H1 (cell line): ENCODE data around the gene KNCN. TPM values are rescaled to one million over a fixed set of nuclear protein-coding genes. Genes with fewer than 3 reads are reported as not detected.

Experiments
- CTCF ChIA-PET: fragments of 300-600 bp; sonication (Branson Sonifier 250); formaldehyde crosslinking; loops from one replicate; lab custom pipeline; 2021; ENCODE audit not compliant: partially characterized antibody; lab: Charles Lee
- POLR2A ChIA-PET: fragments of 300-600 bp; sonication (Branson Sonifier 250); formaldehyde crosslinking; loops from one replicate; lab custom pipeline; 2021; ENCODE audit warnings: inconsistent platforms; ENCODE audit not compliant: partially characterized antibody; lab: Charles Lee
- DNase-seq, 2 experiments: peaks; one replicate each; pipeline versions ENCODE4 v3.0.0 to v3.0.0-alpha.2; 2010 to 2022; ENCODE audit warnings: low spot score in 2 of 2, low read depth in 1 of 2, mixed read lengths in 1 of 2
- FAIRE-seq: peaks from 2 replicates; lab custom pipeline; 2011; peaks lifted over from hg19 to GRCh38; lab: Jason Lieb, UNC
- H2AFZ ChIP-seq: 2 replicates; pipeline ENCODE4 v1.8.1; 2012; ENCODE audit warnings: low read length, inconsistent platforms
- H2AK5ac ChIP-seq: 2 replicates; pipeline ENCODE4 v1.6.1; 2013; ENCODE audit warnings: low read depth, low read length
- H2BK120ac ChIP-seq: replicated peaks from 2 replicates; pipeline ENCODE3; 2013; ENCODE audit warnings: low read depth, low read length, inconsistent platforms
- H2BK12ac ChIP-seq: 2 replicates; pipeline ENCODE4 v1.6.1; 2013; ENCODE audit warnings: low read depth, low read length
- H2BK15ac ChIP-seq: 2 replicates; pipeline ENCODE4 v1.6.1; 2013; ENCODE audit warnings: low read length
- H2BK20ac ChIP-seq: 2 replicates; pipeline ENCODE4 v1.6.1; 2013; ENCODE audit warnings: low read length
- H2BK5ac ChIP-seq: 2 replicates; pipeline ENCODE4 v1.6.1; 2013; ENCODE audit warnings: low read depth, low read length
- H3K14ac ChIP-seq: 2 replicates; pipeline ENCODE4 v1.6.1; 2013; ENCODE audit warnings: inconsistent platforms; ENCODE audit not compliant: insufficient read length
- H3K18ac ChIP-seq: 2 replicates; pipeline ENCODE4 v1.6.1; 2013; ENCODE audit warnings: low read length; ENCODE audit errors: extremely low read depth
- H3K23ac ChIP-seq: 2 replicates; pipeline ENCODE4 v1.6.1; 2013; ENCODE audit warnings: inconsistent platforms; ENCODE audit not compliant: insufficient read length
- H3K23me2 ChIP-seq: 2 replicates; pipeline ENCODE4 v1.6.1; 2013; ENCODE audit warnings: low read depth, low read length
- H3K27ac ChIP-seq: 2 replicates; pipeline ENCODE4 v1.6.1; 2011; ENCODE audit warnings: low read depth, low read length, inconsistent platforms
- H3K27me3 ChIP-seq, 4 experiments: replicated peaks in 1 of 4; 1 replicate in 1 of 4; 2 replicates in 3 of 4; pipeline versions ENCODE4 v1.6.1 to v1.8.1; 2011 to 2013; ENCODE audit warnings: low read length in 3 of 4, mild to moderate bottlenecking in 3 of 4, inconsistent platforms in 2 of 4, mixed read lengths in 2 of 4, moderate library complexity in 1 of 4; ENCODE audit not compliant: control insufficient read depth in 3 of 4, insufficient read depth in 3 of 4; ENCODE audit errors: extremely low read depth in 1 of 4
- H3K36me3 ChIP-seq, 4 experiments: 2 replicates each; pipeline versions ENCODE4 v1.6.1 to v1.8.1; 2011 to 2013; ENCODE audit warnings: mild to moderate bottlenecking in 4 of 4, low read length in 3 of 4, moderate library complexity in 2 of 4, control low read depth in 1 of 4, inconsistent platforms in 1 of 4; ENCODE audit not compliant: insufficient read depth in 4 of 4, control insufficient read depth in 2 of 4
- H3K4ac ChIP-seq: replicated peaks from 2 replicates; pipeline ENCODE3; 2013; ENCODE audit warnings: low read length, low read depth, mixed read lengths, inconsistent platforms; ENCODE audit not compliant: insufficient read length
- H3K4me1 ChIP-seq, 4 experiments: replicated peaks in 1 of 4; 1 replicate in 1 of 4; 2 replicates in 3 of 4; pipeline versions ENCODE4 v1.6.1 to v1.8.1; 2011 to 2013; ENCODE audit warnings: low read length in 3 of 4, inconsistent platforms in 2 of 4, mixed read lengths in 1 of 4; ENCODE audit not compliant: insufficient read depth in 4 of 4, control insufficient read depth in 3 of 4
- H3K4me2 ChIP-seq, 2 experiments: 2 replicates each; pipeline versions ENCODE4 v1.6.1 to v1.8.1; 2011 to 2013; ENCODE audit warnings: low read depth in 2 of 2, low read length in 2 of 2, control low read depth in 1 of 2, inconsistent platforms in 1 of 2, mild to moderate bottlenecking in 1 of 2; ENCODE audit not compliant: insufficient read depth in 1 of 2
- H3K4me3 ChIP-seq, 4 experiments: fragments of 200-600, 300-600 bp in 1 of 4; sonication (generic), shearing (Covaris generic), sonication (Bioruptor Twin) in 1 of 4; 2 replicates each; pipeline versions ENCODE4 v1.5.1 to v1.8.1; 2011 to 2016; ENCODE audit warnings: low read length in 4 of 4, low read depth in 3 of 4, control low read depth in 2 of 4, inconsistent platforms in 2 of 4, mild to moderate bottlenecking in 2 of 4, mixed read lengths in 1 of 4, moderate library complexity in 1 of 4; ENCODE audit not compliant: insufficient read depth in 2 of 4; ENCODE audit errors: extremely low read depth in 1 of 4
- H3K56ac ChIP-seq: replicated peaks from 2 replicates; pipeline ENCODE3; 2013; ENCODE audit warnings: low read depth, mild to moderate bottlenecking, mixed read lengths, low read length, inconsistent platforms; ENCODE audit not compliant: insufficient read length
- H3K79me1 ChIP-seq: 2 replicates; pipeline ENCODE4 v1.6.1; 2013; ENCODE audit warnings: low read depth, low read length, control low read depth
- H3K79me2 ChIP-seq, 2 experiments: 2 replicates each; pipeline versions ENCODE4 v1.6.1 to v1.8.1; 2012 to 2013; ENCODE audit warnings: low read length in 2 of 2, mild to moderate bottlenecking in 2 of 2, inconsistent platforms in 1 of 2; ENCODE audit not compliant: insufficient read depth in 2 of 2, control insufficient read depth in 1 of 2
- H3K9ac ChIP-seq, 4 experiments: replicated peaks in 1 of 4; 1 replicate in 1 of 4; 2 replicates in 3 of 4; pipeline versions ENCODE4 v1.6.1 to v1.8.1; 2011 to 2013; ENCODE audit warnings: low read depth in 3 of 4, low read length in 3 of 4, control low read depth in 2 of 4, mild to moderate bottlenecking in 2 of 4, moderate library complexity in 2 of 4, inconsistent platforms in 1 of 4; ENCODE audit errors: extremely low read depth in 1 of 4
- H3K9me3 ChIP-seq, 2 experiments: 2 replicates each; pipeline versions ENCODE4 v1.6.1 to v1.8.1; 2012 to 2013; ENCODE audit warnings: mild to moderate bottlenecking in 2 of 2, moderate library complexity in 2 of 2, control low read depth in 1 of 2, inconsistent platforms in 1 of 2, low read depth in 1 of 2, low read length in 1 of 2, mixed read lengths in 1 of 2; ENCODE audit not compliant: insufficient read depth in 2 of 2
- H4K20me1 ChIP-seq, 2 experiments: replicated peaks in 1 of 2; 2 replicates each; pipeline versions ENCODE3 to v1.8.1; 2011 to 2013; ENCODE audit warnings: inconsistent platforms in 2 of 2, low read length in 2 of 2, mild to moderate bottlenecking in 1 of 2; ENCODE audit not compliant: insufficient read depth in 2 of 2, control insufficient read depth in 1 of 2
- H4K5ac ChIP-seq: 2 replicates; pipeline ENCODE4 v1.6.1; 2013; ENCODE audit warnings: low read length, low read depth, mixed read lengths, inconsistent platforms; ENCODE audit not compliant: insufficient read length
- H4K8ac ChIP-seq: 2 replicates; pipeline ENCODE4 v1.8.0; 2013; ENCODE audit warnings: mild to moderate bottlenecking, moderate library complexity, low read length, inconsistent platforms; ENCODE audit not compliant: insufficient read depth; ENCODE audit errors: extremely low read depth
- H4K91ac ChIP-seq: replicated peaks from 2 replicates; pipeline ENCODE3; 2013; ENCODE audit warnings: low read length, mixed read lengths, inconsistent platforms; ENCODE audit not compliant: insufficient read length
- BACH1 ChIP-seq: IDR thresholded peaks from 2 replicates; pipeline ENCODE4 v1.6.1; 2012; ENCODE audit warnings: low read length, improper control_type of control experiment
- POLR2A ChIP-seq, 2 experiments: IDR thresholded peaks; 1 replicate in 1 of 2; 2 replicates in 1 of 2; pipeline ENCODE4 v1.6.1; 2011; ENCODE audit warnings: low read depth in 2 of 2, low read length in 2 of 2, mild to moderate bottlenecking in 2 of 2; ENCODE audit errors: control extremely low read depth in 1 of 2
- RBBP5 ChIP-seq: IDR thresholded peaks from 2 replicates; pipeline ENCODE4 v1.7.1; 2012; ENCODE audit warnings: low read depth, mild to moderate bottlenecking, inconsistent platforms, low read length, moderate library complexity, borderline replicate concordance
- WGBS, 2 experiments: shearing (Covaris generic) in 1 of 2; methylation state at CpG; one replicate each; pipeline versions ENCODE4 v1.1.6 to v1.1.7; 2013 to 2015; ENCODE audit warnings: low lambda C conversion rate in 2 of 2, mixed read lengths in 2 of 2, inconsistent platforms in 1 of 2, low coverage in 1 of 2, missing lambda C conversion rate in 1 of 2; ENCODE audit not compliant: insufficient replicate concordance in 2 of 2, insufficient coverage in 1 of 2, insufficient read length in 1 of 2; ENCODE audit errors: extremely low coverage in 1 of 2, missing lambda C conversion rate in 1 of 2; 5-methylcytosine and 5-hydroxymethylcytosine counted together
- polyA plus RNA-seq, 7 experiments: library from polyadenylated mRNA; depleted of rRNA in 3 of 7; stranded (reverse) in 5 of 7; unstranded in 2 of 7; fragments of >200 nt in 5 of 7; fragments of 200-250 nt in 2 of 7; gene quantifications; 1 replicate in 5 of 7; 2 replicates in 1 of 7; 4 replicates in 1 of 7; pipeline versions ENCODE4 v1.2.1 to v1.2.3, GENCODE V29; 2011 to 2013; ENCODE audit warnings: missing spikeins in 2 of 7, mixed read lengths in 2 of 7
- total RNA-seq: library from RNA; stranded (reverse); fragmentation: NEBNext Ultra II Directional; extraction: Animal tissue kit (Norgen Biotek cat#: 25700); gene quantifications from 2 replicates; pipeline ENCODE4 v1.2.1, GENCODE V29; 2021

The KNCN gene
- total and polyA plus RNA-seq, 2 of the 8 experiments (the other 6 are each of a cell fraction or from before 2014, with no cell fraction given) = not detected

- H4K20me1 ChIP-seq = no peaks in the 10 kb centered on the region
- ChIA-PET POLR2A (interaction anchor here (1.4 kb wide), 1 partner anchor 50 kb away, joined by 3 read pairs; no protein-coding TSS in a partner anchor), CTCF (interaction anchor here (0.6 to 18.9 kb wide), 6 partner anchors 14 to 63 kb away, joined by 3 to 287 read pairs (median 8); partner anchors contain the start of gene DMBX1)
- no peaks in the 10 kb centered on the region for H3K79me1 ChIP-seq
- H3K4ac ChIP-seq = no peak overlapping the region
- FAIRE-seq = no peak
- no peaks in the 10 kb centered on the region for H3K79me2 ChIP-seq
- no peak overlapping the region for H2AK5ac ChIP-seq
- no peak overlapping the region for H3K4me2 ChIP-seq
- H3K4me3 ChIP-seq = no peak overlapping the region
- H4K8ac ChIP-seq = no peak overlapping the region
- no peak for DNase-seq
- H3K36me3 ChIP-seq = no peaks in the 10 kb centered on the region
- no peak overlapping the region for H3K18ac ChIP-seq
- H3K23me2 ChIP-seq = no peaks in the 10 kb centered on the region
- H2BK120ac ChIP-seq = no peak overlapping the region
- no peak overlapping the region for H3K14ac ChIP-seq
- H3K9me3 ChIP-seq = no peaks in the 10 kb centered on the region
- no peak overlapping the region for H4K5ac ChIP-seq
- TF ChIP-seq POLR2A (IDR thresholded peaks at IDR 0.05; ENCODE audit: control extremely low read depth in 1 of 2, low read depth in 2 of 2, low read length in 2 of 2) (no peak), BACH1 (peak; percentile 28; the same call in 1 of the 2 replicates), RBBP5 (no peak)
- no peak overlapping the region for H4K91ac ChIP-seq
- no peak overlapping the region for H3K56ac ChIP-seq
- H2BK12ac ChIP-seq = no peak overlapping the region
- no peak overlapping the region for H2BK15ac ChIP-seq
- no peak overlapping the region for H2AFZ ChIP-seq
- no peaks in the 10 kb centered on the region; a peak in 3 of 7 replicates for H3K27me3 ChIP-seq
- H3K9ac ChIP-seq = no peak overlapping the region
- no peak overlapping the region for H3K27ac ChIP-seq
- H3K4me1 ChIP-seq = peaks cover 0 to 21% (median 4%) of the 10 kb centered on the region in 4 experiments; a peak in 4 of 7 replicates
- 77% methylated on average over 5 of the region's 5 CpGs; no CpG with 5 or more reads in 1 of the 2 experiments for WGBS, 2 experiments
- H2BK5ac ChIP-seq = no peak overlapping the region
- H3K23ac ChIP-seq = no peak overlapping the region
- H2BK20ac ChIP-seq = no peak overlapping the region
These were observed 42.7 kb downstream of the KNCN start for GRCh38 chr1:46508757-46509156.
